DLD1 (cell line): Measurements from ENCODE around the gene UMODL1.
"Not testable (repeated sequence)": the region's sequence is repeated elsewhere in the genome, so short reads cannot be mapped to it uniquely, and the experiment has no call there.

Experiments
- in situ Hi-C: cut with HindIII; loops from 2 replicates; pipeline ENCODE4 v1.10.0; 2017; ENCODE audit warnings: low sequenced_read_pairs

UMODL1 gene

DNA sequence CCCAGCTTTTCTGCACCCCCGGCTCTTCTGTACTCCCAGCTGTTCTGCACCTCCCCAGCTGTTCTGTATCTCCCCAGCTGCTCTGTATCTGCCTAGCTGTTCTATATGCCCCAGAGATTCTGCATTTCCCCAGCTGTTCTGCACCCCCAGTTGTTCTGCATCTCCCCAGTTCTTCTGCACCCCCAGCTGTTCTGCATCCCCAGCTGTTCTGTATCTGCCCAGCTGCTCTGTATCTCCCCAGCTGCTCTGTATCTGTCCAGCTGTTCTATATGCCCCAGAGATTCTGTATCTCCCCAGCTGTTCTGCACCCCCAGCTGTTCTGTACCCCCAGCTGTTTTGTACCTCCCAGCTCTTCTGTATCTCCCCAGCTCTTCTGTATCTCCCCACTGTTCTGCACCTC, 41.1 kb downstream of the UMODL1 start:
- in situ Hi-C loops: no loop called here

DNA sequence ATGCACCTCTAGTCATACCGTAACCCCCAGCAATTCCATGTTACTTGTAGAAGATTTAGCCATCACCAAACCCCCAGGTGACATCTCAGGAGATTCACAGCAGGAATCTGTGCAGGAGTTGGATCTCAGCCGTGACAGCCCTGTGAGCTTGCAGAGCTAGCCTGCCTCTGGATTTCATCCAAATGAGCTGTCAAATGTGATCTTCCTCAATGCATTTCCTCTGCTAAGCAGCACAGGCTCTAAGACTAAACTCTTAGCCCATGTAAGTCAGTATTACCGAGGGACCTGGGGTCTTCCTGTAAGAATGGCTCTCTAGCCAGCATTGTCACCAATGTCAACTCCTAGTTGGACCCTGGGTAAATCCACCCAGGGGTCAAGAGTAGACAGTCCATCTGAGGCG, 41.7 kb downstream of the UMODL1 start:
- in situ Hi-C loops: no loop called here

DNA sequence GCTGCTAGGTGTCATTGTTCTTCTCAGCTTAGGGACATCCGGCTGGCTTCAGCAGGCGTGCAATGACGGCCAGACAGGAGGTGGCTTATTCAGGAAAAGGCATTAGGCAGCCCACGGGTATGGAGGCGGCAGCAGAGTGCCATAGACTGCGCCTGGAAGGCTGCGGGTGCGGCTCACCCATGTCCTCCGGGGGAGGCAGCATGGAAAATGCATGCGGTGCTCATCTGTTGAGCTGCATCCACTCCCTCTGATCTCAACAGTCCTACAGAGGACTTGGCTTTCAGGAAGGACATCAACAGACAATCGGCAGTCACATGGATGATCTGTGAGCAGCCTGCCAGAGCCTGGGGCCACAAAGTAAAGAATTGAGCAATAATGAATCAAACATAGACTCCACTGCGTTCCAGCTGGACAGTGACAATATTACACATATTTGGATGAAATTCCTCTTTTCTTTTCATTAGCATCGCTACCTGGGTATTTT, 42.9 kb downstream of the UMODL1 start:
- in situ Hi-C loops: no loop called here

DNA sequence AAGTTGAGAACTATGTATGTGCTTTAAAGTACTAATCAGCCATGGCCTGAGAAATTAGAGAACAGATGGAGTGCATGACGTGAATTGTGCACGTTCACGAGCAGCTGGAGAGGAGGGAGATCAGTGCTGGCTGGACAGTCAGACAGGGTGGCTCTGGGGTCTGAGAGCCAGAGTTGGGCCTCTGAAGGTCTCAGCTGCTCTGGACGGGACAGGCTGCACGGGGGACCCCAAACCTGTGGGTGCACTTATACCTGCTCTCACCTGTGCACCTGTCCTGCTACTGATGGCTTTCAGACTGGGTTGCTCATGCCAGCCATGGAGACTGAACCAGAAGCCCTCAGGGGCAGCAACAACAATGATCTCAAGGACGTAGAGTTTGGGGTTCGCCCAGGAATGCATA, 43.5 kb downstream of the UMODL1 start:
- in situ Hi-C loops: no loop called here

DNA sequence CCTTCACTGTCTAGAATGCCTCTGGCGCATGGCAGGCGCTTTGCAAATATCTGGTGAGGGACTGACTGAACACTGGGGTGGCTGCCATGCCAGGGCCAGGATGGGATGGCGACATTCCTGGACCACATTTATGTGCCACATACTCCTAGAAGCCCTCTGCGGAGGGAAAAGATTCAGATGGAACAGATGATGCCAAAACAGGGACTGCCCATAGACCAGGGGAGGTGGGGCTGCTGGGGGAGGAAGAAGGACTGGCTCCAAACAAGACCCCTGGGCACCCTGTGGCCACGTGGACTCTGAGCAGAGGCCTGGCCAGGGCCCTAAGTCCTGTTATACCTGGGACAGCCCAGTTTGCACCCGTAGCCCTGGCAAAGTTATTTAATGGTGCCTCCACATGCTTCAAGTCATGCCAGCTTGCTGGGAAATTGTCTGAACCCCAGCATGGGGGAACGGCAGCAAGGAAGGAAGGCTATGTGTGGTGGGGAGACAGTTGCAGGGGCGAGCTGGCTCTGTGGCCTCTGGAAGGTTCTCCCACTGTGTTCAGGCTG, 44.1 kb downstream of the UMODL1 start:
- in situ Hi-C loops: no loop called here

DNA sequence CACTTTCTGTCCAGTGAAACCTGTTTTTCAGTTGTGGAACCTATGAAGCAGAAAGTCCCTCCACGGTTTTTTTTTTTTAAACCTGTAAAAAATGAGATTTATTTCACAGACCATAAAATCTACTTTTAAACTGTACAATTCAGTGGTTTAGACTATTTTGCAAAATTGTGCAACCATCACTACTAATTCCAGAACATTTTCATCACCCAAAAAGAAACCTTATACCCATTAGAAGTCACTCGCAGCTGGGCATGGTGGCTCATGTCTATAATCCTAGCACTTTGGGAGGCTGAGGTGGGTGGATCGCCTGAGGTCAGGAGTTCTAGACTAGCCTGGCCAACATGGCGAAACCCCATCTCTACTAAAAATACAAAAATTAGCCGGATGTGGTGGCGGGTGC, 45.4 kb downstream of the UMODL1 start:
- in situ Hi-C loops: not testable (repeated sequence)

DNA sequence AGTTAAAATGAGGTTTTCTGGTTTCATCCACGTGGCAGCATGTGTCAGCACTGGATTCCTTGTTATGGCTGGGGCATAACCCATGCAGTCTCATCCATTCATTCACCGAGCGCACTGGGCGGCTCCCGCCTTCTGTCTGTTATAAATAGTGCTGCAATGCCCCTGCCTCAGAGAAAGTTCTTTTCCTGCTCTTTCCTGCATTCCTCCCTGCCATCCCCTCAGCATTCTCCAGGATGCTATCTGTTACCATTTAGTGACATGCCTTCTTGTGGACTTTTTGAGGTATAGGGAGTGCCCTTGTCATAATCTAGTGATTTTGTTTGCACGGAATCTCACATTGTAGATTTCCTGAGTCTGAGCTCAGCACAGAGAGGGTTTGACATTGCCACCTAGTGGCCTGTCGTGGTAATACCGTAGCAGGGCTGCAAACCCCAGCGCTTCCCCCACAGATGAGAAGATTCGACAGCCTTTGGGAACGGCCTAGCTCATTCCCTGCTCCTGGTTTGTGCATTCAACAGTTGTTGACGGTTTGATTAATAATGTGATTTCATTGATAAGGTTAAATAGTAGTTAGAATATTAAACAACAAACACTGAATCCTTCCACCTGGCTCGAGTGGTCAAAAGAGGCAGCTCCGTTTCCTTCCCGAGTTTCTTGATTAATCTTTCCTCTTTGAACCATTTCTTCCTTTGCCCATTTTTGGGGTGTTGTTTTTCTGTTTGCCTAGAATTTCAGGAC, 46.3 kb downstream of the UMODL1 start:
- in situ Hi-C loops: no loop called here

DNA sequence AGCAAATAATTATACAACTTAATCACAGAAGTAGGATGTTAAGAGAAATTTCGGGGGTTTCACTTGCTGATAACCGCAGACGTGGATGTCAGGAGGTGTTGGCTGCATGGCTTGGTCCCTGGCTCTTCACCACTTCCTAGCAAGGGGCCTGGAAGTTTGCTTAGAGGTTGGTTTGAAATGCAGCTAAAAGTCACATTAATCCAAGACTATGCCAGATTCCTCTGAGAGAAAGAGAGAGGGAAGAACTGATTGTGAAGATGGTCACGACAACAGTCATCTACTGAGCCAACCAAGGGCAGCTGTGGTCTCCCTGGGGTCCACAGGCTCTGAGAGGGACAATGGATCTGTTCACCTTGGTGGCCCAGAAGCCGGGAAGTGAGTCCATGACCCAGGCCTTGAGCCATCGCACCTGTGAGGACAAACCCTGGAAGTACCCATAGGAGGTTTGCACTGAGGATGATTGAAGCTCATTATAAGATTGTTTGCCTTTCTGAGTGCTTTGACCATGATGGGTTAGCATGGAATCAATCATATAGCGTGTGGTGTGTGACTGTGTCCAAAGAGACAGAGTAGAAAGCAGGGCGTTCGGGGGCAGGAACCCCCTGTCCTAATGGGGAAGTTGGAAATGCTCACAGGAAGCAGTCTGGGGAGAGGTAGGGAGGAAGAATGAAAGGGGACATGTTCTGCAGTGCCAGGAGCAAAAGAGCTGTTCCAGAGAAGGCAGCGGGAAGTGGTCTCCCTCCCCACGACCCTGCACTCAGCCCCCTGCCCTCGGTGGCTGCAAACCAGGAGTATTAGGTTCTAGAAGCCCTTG, 47.1 kb downstream of the UMODL1 start:
- in situ Hi-C loops: no loop called here

DNA sequence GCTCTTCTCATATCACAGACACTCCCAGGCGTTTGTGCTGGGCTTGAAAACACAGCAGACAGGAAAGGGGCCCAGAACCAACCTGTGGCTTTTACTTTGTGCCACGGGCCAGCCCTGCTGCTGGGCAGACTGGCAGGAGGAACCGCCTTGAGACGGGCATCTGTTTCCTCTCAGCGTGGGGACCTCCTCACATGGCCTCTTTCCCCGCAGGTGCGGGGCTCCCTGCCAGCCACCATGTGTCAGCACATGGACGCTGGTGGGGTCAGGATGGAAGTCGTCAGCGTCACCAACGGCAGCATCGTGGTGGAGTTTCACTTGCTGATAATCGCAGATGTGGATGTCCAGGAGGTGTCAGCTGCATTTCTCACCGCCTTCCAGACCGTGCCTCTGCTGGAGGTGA, 47.8 kb downstream of the UMODL1 start:
- in situ Hi-C loops: no loop called here

DNA sequence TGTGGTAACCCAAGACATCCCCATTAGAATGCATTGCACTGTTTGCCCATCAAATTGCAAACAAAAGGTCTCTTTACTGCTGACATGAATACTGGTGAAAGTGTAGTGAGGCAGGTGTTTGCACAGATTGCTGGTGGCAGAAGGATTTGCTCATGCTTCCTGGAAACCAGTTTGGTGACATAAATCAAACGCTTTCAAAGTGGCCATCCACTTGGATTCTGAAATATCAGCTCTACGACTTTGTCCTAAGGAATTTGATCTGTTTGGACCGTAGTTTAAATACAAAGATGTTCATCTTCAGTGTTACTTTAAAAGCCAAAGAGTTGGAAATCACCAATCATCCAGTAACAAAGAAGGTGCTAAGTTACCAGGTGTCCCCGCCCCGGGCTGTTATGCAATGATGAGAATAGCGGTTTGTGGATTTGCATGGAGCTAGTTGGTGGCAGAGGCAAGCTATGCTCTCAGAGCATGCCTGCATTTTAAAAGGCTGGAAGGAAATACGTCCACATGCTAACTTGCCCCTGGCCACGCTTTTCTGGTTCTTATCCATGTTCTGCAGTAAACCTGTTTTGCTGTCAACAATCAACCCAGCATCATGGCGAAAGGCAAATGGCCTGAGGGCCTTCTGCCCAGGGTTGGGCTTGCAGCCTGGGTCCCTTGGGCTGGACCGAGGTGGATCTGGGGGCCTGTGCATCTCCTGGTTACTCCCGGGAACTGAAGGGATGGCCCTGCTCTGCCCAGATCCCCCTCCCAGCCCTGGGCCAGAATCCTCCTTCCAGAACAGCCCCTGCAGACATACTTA, 49.2 kb downstream of the UMODL1 start:
- in situ Hi-C loops: no loop called here

DNA sequence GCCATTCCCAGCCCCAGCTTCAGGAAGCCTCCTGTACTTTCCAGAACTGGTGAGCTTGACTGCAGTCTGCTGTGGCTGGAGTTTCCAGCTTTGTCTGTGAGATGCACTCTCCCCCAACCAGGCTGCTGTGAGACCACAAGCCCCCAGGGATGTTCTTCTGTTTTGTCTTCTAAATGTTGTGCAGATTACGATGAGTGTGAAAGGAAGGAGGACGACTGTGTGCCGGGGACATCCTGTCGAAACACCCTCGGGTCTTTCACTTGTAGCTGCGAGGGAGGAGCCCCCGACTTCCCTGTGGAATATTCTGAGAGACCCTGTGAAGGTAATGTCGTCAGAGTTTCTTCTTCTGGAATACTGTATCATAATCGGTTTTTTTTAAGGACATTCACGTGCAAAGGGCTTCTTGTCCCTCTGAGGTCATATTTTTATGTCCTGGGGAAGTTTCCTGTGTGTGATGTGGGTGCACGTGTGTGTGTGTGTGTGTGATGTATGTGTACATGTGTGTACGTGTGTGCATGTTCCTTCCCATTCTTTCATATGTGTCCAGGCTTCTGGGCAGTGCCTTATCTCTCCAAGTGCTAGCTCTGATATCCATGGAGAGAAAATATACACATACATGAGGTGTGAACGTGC, 49.9 kb downstream of the UMODL1 start:
- in situ Hi-C loops: no loop called here

DNA sequence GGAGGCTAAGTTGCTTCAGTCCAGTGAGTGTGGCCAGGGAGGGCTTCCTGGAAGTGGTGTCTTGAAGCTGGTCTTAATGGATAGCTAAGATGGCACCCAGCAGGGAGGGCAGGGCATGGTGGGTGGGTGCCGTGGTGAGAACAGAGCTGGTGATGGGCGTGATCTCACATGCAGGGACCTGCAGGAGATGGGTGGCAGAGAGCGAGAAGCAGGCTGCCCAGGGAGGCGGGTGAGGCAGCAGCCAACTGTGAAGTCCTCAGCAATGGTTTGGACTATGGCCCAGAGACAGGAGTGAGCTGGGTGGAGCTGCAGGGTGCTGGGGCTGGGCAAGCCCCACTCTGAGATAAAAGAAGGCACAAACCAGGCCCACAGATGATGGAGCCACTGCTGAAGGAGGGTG, 50.7 kb downstream of the UMODL1 start:
- in situ Hi-C loops: no loop called here

DNA sequence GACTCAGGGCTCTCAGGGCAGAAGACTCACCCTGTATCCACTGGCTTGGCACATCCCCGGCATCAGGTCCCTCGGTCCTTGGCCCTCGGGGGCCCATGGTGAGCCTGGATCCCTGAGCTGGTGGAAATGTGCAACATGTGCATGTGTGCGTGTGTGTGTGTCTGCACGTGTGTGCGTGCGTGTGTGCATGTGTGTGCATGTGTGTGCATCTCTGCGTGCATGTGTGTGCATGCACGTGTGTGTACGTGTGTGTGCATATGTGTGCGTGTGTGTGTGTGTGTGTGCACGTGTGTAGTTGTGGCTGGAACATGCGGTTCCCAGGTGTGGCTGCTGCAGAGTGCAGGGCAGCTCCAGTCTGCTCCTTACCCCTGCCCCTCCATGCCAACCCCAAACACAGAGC, 51.3 kb downstream of the UMODL1 start:
- in situ Hi-C loops: no loop called here

DNA sequence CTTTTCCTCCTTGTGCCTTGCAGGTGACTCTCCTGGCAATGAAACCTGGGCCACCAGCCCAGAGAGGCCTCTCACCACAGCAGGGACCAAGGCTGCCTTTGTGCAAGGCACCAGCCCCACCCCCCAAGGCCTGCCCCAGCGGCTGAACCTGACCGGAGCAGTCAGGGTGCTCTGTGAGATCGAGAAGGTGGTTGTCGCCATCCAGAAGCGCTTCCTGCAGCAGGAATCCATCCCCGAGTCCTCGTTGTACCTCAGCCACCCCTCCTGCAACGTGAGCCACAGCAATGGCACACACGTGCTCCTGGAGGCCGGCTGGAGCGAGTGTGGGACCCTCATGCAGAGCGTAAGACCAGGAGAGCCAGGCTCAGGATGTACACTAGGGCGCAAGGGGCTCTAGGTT, 51.7 kb downstream of the UMODL1 start:
- in situ Hi-C loops: no loop called here

DNA sequence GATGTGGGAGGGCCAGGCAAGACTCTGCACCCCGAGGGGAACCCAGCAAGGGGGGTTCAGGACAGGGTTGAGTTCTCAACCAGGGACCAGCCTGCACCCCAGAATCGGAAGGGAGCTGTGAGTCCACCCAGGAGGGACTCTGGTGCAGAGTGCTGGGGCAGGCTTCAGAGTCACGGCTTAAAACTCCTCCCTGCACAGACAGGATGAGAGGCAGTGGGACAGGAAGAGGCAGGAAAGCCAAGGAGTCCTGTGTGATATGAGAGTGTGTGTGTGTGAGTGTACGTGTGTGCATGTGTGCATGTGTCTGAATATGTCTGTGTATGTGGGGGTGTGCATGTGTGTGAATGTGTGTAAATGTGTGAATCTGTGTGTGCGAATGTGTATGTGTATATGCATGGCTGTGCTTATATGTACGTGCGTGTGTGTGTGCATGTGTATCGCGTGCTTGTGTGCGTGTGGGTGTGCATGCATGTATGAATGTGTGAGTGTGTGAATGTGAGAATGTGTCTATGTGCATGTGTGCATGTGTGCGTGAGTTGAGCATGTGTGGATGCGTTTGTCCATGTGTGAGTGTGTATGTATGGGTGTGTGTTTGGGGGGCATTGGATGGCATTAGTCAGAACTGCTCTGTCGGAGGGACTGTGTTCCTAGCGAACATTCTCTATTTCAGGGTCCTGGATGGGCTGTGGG, 52.2 kb downstream of the UMODL1 start:
- in situ Hi-C loops: no loop called here

DNA sequence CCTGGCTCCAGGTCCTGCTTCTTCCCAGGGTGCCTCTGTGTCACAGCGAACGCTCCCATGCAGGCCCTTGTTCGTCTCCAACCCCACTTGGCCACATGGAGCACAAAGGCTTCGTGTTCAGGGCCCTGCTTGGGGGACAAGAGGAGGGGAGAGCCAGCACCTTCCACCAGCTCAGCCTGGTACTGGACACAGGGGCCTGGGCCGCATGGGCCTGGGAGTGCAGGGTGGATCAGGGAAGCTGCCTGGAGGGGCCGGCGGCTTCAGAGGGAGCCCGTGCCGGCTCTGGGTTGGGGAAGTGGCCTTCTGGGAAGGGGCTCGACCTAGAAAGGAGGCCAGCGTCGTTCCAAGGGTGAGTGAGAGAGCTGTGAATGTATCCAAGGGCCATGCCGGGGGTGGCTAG, 53.0 kb downstream of the UMODL1 start:
- in situ Hi-C loops: no loop called here

DNA sequence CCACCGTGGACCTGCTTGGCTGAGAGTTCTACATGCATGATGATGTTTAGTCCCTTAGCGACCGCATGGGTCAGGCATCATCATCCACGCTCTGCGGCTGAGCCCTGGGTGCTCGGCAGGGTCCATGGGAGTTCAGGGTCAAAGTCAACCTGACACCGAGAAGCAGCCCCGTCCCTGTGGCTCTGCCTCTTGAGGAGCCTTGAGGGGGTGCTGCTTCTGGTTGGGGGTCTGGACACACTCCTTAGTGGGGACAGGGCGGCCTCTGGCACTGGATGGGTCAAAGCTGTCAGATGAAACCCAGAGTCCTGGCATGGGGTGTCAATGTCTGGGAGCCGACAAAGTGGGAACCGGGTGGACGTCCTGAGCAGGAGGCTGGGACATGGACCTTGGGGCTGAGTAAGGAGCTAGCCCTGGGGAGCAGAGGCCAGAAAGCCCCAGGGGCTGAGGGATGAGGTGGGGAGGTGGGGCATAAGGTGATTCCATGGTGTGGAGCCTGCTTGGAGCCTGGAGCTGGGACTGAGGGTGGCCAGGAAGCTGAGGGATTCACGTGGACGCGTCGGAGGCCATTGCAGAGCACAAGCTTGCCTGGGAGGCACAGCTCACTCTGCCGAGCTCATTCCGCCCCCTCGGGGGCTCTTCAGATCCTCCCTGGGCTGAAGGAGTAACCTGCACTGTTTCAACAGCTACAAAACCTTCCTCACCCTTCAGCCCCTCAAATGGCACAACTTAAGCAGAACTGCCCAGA, 53.9 kb downstream of the UMODL1 start:
- in situ Hi-C loops: no loop called here

DNA sequence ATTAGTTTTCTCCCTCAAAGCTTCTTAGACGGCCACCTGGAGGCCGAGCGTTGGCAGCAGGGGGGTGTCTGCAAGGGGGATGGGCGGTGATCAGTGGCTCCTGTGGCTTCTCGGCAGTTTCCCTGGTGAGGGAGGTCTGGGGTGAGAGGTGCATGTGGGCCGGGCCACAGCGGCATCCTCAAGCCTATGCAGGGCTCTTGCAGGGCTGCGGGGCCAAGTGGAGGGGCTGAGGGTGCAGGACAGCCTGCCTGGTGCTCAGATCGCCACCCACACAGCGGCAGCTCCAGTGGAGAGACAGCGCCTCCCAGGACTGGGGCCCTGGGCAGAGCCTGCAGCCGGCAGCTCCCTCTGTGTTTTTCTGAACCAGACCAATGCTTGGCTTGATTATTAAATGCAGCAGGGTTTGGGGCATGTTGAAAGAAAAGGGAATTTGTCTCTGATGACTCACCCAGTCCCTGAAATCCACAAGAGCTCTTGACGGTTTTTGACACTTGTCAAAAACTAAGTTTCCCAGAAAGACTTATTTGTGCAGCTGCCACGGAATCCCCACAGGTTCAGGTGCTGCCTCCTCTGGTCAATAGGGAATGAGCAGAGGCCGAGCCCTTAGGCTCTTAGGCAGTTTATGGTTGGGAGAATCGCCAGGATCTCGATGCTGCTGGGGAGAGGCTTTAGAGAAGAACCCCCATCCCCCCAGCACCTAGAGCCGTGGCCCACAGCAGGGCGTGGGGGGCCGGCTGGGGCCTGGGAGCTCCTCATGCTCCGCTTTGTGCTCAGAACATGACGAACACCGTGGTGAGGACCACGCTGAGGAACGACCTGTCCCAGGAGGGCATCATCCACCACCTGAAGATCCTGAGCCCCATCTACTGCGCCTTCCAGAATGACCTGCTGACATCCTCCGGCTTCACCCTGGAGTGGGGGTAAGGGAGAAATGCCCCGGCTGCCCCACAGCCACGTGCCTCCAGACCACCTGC, 54.7 kb downstream of the UMODL1 start:
- in situ Hi-C loops: no loop called here
